ENCODE data around the gene GAA. TPM values are rescaled to one million over a fixed set of nuclear protein-coding genes. Genes with fewer than 3 reads are reported as not detected.

The GAA gene
- 36.1 TPM for total RNA-seq (2021; ENCODE audit: unreplicated experiment)
- polyA plus RNA-seq (2012; ENCODE audit: insufficient read length): 46.6 TPM
- percentile 49 among the genes with signal in this experiment for Bru-seq, nascent RNA
- BruChase-seq, experiment 1, labeled RNA remaining after a 2-hour chase: percentile 56 among the genes with signal in this experiment
- BruChase-seq, experiment 2, labeled RNA remaining after a 6-hour chase: percentile 55 among the genes with signal in this experiment
- long read RNA-seq, transcript GAA-202 (21 exons, 3,549 nt): major isoform, 7 of 91 reads
- long read RNA-seq, partial matches to known transcripts: 58 of 91 reads
- long read RNA-seq, other reads (novel, unspliced or antisense): 22 of 91 reads

GRCh38 chr17:80101011-80101945, at the start of gene GAA:
Gene GAA, plus strand, starts transcription at chr17:80101581. Its CDS starts 3,006 bp downstream, at chr17:80104587.
- in situ Hi-C loops (cut with HindIII; ENCODE audit: low pct_unique_long_range_greater_than_20kb, low sequenced_read_pairs) (no loop called here), intact Hi-C loops (cut with micrococcal nuclease; ENCODE audit: unreplicated experiment) (no loop called here)
- ATAC-seq (peak; percentile 91), DNase-seq (ENCODE audit: low read depth, low spot score) (no peak)
- H3K27ac ChIP-seq (ENCODE audit: low read length): peak within 1 kb of the TSS; percentile 88
- TF ChIP-seq TCF7L2 (IDR thresholded peaks at IDR 0.05; ENCODE audit: low read depth, low read length): no peak
- peak; percentile 84; the same call in 1 of the 2 replicates for TF ChIP-seq SIN3A (IDR thresholded peaks at IDR 0.05; ENCODE audit: borderline replicate concordance, insufficient read depth, low read depth, low read length)
- TF ChIP-seq POLR2AphosphoS5 (IDR thresholded peaks at IDR 0.05; ENCODE audit: low read depth, low read length): peak; percentile 66
- TF ChIP-seq REST (IDR thresholded peaks at IDR 0.05; ENCODE audit: insufficient read depth in 1 of 2, low read depth in 2 of 2, low read length in 1 of 2): no peak
- TF ChIP-seq CTCF (IDR thresholded peaks at IDR 0.05): peak; percentile 97
- H3K4me3 ChIP-seq (ENCODE audit: low read depth in 2 of 2, low read length in 2 of 2): peak within 1 kb of the TSS; percentile 76 to 81
- H3K36me3 ChIP-seq (ENCODE audit: control insufficient read depth, insufficient read depth, low read length): no peaks in the 10 kb centered on the region; the same call in 1 of the 2 replicates
- H3K9me3 ChIP-seq (ENCODE audit: control insufficient read depth, insufficient read depth, low read depth, low read length): no peaks in the 10 kb centered on the region
- no TSS peak for BruUV-seq (replicated peaks)
- POLR2A ChIA-PET: interaction anchor here (0.5 to 0.6 kb wide), 2 partner anchors 66 to 427 kb away, joined by 3 to 4 read pairs; no protein-coding TSS in a partner anchor
- no peaks in the 10 kb centered on the region for H3K27me3 ChIP-seq (ENCODE audit: control insufficient read depth, insufficient read depth, low read length)
- CTCF ChIA-PET: interaction anchor here (0.5 to 1.1 kb wide), 12 partner anchors 9 to 274 kb away, joined by 3 to 6 read pairs (median 4); no protein-coding TSS in a partner anchor
- H3K4me1 ChIP-seq (ENCODE audit: control insufficient read depth, insufficient read depth, low read length): peaks cover 11% of the 10 kb centered on the region

- H3K4me1 ChIP-seq (ENCODE audit: control insufficient read depth, insufficient read depth, low read length): peaks cover 16% of the 10 kb centered on the region
- no peak overlapping the region for H3K27ac ChIP-seq (ENCODE audit: low read length)
- intact Hi-C loops (cut with micrococcal nuclease; ENCODE audit: unreplicated experiment) (no loop called here), in situ Hi-C loops (cut with HindIII; ENCODE audit: low pct_unique_long_range_greater_than_20kb, low sequenced_read_pairs) (no loop called here)
- no peak for ATAC-seq
- no peaks in the 10 kb centered on the region for H3K27me3 ChIP-seq (ENCODE audit: control insufficient read depth, insufficient read depth, low read length)
- no peak for DNase-seq (ENCODE audit: low read depth, low spot score)
- H3K36me3 ChIP-seq (ENCODE audit: control insufficient read depth, insufficient read depth, low read length): no peaks in the 10 kb centered on the region
- TF ChIP-seq TCF7L2 (IDR thresholded peaks at IDR 0.05; ENCODE audit: low read depth, low read length) (no peak), POLR2AphosphoS5 (IDR thresholded peaks at IDR 0.05; ENCODE audit: low read depth, low read length) (no peak), CTCF (IDR thresholded peaks at IDR 0.05) (no peak), SIN3A (IDR thresholded peaks at IDR 0.05; ENCODE audit: borderline replicate concordance, insufficient read depth, low read depth, low read length) (no peak), REST (IDR thresholded peaks at IDR 0.05; ENCODE audit: insufficient read depth in 1 of 2, low read depth in 2 of 2, low read length in 1 of 2) (no peak)
- ChIA-PET POLR2A (no interaction called here), CTCF (no interaction called here)
- no peak overlapping the region for H3K4me3 ChIP-seq (ENCODE audit: low read depth in 2 of 2, low read length in 2 of 2)
- BruUV-seq (replicated peaks): no TSS peak
- no peaks in the 10 kb centered on the region for H3K9me3 ChIP-seq (ENCODE audit: control insufficient read depth, insufficient read depth, low read depth, low read length)
Measured at GRCh38 chr17:80051681-80052080, 49.7 kb upstream of the GAA start.

All from Panc1 (cell line).